CD4-positive, alpha-beta T cell treated with Interleukin-17A for 4 hours (primary cell): ENCODE measurements around the gene ZNF771.

ENCODE experiments used
- DNase-seq: peaks from one replicate; pipeline ENCODE4 v3.0.0-alpha.2; 2020; ENCODE audit warnings: mixed read lengths

Gene ZNF771

GRCh38 chr16:30399435-30400186 is 7.8 kb upstream of the ZNF771 start:
- DNase-seq = no peak

- no peak for DNase-seq
Observed at GRCh38 chr16:30401768-30402425, 5.5 kb upstream of the ZNF771 start.

GRCh38 chr16:30406795-30407101 is 658 bp upstream of the ZNF771 start:
- no peak for DNase-seq

- DNase-seq = no peak
Observed at GRCh38 chr16:30407804-30408534, 563 bp downstream of the ZNF771 start.

GRCh38 chr16:30409125-30410060 is 2.0 kb downstream of the ZNF771 start:
- DNase-seq = peak; percentile 97

GRCh38 chr16:30413112-30413806 is 5.9 kb downstream of the ZNF771 start:
- no peak for DNase-seq

GRCh38 chr16:30414159-30414558 is 6.8 kb downstream of the ZNF771 start:
- no peak for DNase-seq

GRCh38 chr16:30416047-30416603 is 8.7 kb downstream of the ZNF771 start:
- no peak for DNase-seq

- no peak for DNase-seq
Observed at GRCh38 chr16:30416624-30417528, 9.5 kb downstream of the ZNF771 start.

- DNase-seq = peak; percentile 92
Observed at GRCh38 chr16:30417529-30418349, 10.3 kb downstream of the ZNF771 start.

- DNase-seq = no peak
Observed at GRCh38 chr16:30418350-30419181, 11.2 kb downstream of the ZNF771 start.

- DNase-seq = no peak
Observed at GRCh38 chr16:30421010-30421409, 13.6 kb downstream of the ZNF771 start.

GRCh38 chr16:30428055-30428454 is 20.6 kb downstream of the ZNF771 start:
- DNase-seq = no peak

GRCh38 chr16:30429418-30429677 is 21.9 kb downstream of the ZNF771 start:
- DNase-seq = no peak

- DNase-seq = peak; percentile 97
Observed at GRCh38 chr16:30429678-30430427, 22.4 kb downstream of the ZNF771 start, which contains the start of gene DCTPP1. DCTPP1 (minus strand) TSS chr16:30430030; CDS start chr16:30429980, 50 bp downstream.

- DNase-seq = no peak
Observed at GRCh38 chr16:30430428-30430970, 23.1 kb downstream of the ZNF771 start.

- no peak for DNase-seq
Observed at GRCh38 chr16:30434852-30435251, 27.4 kb downstream of the ZNF771 start.

GRCh38 chr16:30437511-30438046 is 30.2 kb downstream of the ZNF771 start:
- no peak for DNase-seq
